LNCaP clone FGC (cell line): Measurements from ENCODE around the gene DMTF1.
A peak's percentile ranks its signal among the peaks of the same experiment; 100 is the strongest.

ENCODE experiments used
- DNase-seq: peaks from one replicate; pipeline ENCODE4 v3.0.0-alpha.2; 2011; ENCODE audit warnings: low read depth
- H3K4me3 ChIP-seq: 2 replicates; pipeline ENCODE4 v1.5.1; 2011; ENCODE audit warnings: mild to moderate bottlenecking, low read depth, low read length, control low read depth
- TF ChIP-seq, protein P1 (sequence below): IDR thresholded peaks from 2 replicates; pipeline ENCODE4 v1.5.1; 2012; ENCODE audit warnings: mild to moderate bottlenecking; ENCODE audit not compliant: control insufficient read depth, insufficient read depth; ENCODE audit errors: extremely low read depth

Gene DMTF1

DNA sequence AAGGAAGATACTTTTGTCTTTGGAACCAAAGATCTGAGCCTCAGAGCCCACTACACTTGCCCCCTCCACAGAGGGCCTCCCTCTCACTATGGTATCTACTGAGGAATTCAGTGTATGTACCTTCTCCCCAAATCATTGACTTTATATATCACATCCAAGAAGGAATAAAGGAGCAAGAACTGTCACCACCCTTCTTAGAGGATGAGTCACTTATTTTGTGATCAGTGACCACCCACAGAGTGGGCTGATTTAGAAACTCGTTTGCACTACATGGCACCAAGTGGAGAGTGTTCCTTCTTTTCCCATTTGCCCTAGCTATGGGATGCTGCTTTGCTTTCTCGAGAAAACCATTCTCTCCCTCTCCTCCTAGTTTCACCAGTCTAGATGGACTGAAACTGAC lies 61.6 kb downstream of the DMTF1 start:
- no peak overlapping the region for H3K4me3 ChIP-seq
- DNase-seq = no peak
- TF ChIP-seq, protein P1, sequence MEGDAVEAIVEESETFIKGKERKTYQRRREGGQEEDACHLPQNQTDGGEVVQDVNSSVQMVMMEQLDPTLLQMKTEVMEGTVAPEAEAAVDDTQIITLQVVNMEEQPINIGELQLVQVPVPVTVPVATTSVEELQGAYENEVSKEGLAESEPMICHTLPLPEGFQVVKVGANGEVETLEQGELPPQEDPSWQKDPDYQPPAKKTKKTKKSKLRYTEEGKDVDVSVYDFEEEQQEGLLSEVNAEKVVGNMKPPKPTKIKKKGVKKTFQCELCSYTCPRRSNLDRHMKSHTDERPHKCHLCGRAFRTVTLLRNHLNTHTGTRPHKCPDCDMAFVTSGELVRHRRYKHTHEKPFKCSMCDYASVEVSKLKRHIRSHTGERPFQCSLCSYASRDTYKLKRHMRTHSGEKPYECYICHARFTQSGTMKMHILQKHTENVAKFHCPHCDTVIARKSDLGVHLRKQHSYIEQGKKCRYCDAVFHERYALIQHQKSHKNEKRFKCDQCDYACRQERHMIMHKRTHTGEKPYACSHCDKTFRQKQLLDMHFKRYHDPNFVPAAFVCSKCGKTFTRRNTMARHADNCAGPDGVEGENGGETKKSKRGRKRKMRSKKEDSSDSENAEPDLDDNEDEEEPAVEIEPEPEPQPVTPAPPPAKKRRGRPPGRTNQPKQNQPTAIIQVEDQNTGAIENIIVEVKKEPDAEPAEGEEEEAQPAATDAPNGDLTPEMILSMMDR = no peak

GRCh38 chr7:87215046-87215445 lies 62.8 kb downstream of the DMTF1 start:
- TF ChIP-seq, protein P1 = no peak
- no peak overlapping the region for H3K4me3 ChIP-seq
- no peak for DNase-seq

GRCh38 chr7:87216701-87217508 lies 64.7 kb downstream of the DMTF1 start:
- no peak for DNase-seq
- no peak overlapping the region for H3K4me3 ChIP-seq
- TF ChIP-seq, protein P1 = no peak

DNA sequence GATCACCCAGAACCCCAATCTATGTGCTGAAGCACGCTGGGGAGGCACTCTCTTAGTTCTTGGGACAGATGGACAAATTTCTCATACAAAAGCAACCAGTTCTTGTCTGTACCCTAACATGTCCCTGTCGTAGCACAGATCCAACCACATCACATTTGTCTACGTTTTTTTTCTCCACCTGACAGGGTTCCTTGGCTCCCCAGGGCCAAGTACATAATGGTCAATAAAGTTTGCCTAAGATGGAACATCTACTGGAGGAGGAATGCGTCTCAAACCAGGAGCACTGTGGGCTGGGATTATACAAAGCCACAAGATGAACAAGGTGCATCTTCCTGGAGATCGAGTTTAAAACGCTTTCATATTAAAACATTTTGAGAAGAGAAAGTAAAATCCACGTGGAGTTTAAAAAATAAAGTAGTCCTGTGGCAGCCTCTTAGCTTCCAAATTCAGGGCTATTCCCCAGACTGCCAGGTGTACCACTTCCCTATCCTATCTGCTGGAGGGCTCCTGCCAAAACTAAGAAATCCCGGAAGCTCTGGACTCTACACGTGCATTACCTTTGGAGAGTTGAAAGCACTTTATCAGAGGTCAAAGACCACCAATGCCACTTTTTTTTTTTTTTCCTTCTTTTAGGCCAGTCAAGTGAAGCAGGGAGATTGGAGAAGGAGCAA lies 65.9 kb downstream of the DMTF1 start:
- no peak overlapping the region for H3K4me3 ChIP-seq
- DNase-seq = no peak
- TF ChIP-seq, protein P1 = no peak

- no peak for DNase-seq
- peak overlapping the region; percentile 84 for H3K4me3 ChIP-seq
- TF ChIP-seq, protein P1 = no peak
Measured at GRCh38 chr7:87218796-87219544, 66.7 kb downstream of the DMTF1 start.

DNA sequence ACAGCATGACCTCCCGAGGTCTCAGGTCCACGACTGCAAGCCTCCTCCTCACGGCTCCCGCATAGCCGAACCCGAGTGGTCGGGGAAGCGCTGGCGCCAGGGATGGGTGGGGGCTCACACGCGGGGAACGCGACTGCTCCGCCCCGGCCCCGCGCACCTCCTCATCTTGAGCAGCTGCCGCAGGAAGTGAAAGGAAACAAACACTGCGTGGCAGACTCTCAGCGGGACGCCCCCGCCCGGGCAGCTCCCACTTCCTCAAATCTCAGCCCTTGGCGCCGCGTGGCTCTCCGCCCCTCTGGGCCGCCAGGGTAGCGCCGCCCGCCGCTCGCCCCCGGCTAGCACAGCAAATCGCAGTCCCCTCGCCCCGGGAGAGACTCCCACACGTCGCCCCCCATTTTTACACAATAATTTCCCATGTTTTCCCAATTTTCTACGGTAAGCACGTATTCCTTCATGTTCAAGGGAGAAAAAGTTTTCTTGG lies 67.3 kb downstream of the DMTF1 start, which contains the start of gene TMEM243:
TMEM243 (minus strand) TSS at position 188 of the 481 bp plus-strand sequence. CDS start 229 bp downstream, outside the sequence.
- peak within 1 kb of the TSS; percentile 84 for H3K4me3 ChIP-seq
- TF ChIP-seq, protein P1 = peak; percentile 19; the same call in 1 of the 2 replicates
- DNase-seq = no peak
